SU-DHL-6 (cell line): ENCODE data around the gene COL12A1.

Experiments
- H2AFZ ChIP-seq: fragments of 200-600 bp; sonication (generic); 2 replicates; pipeline ENCODE4 v1.6.1; 2014; ENCODE audit warnings: low read depth, mild to moderate bottlenecking, moderate library complexity, mixed read lengths, antibody characterized with exemption, low read length; ENCODE audit not compliant: severe bottlenecking
- H3F3A ChIP-seq: fragments of 200-600 bp; shearing (Covaris generic); 2 replicates; pipeline ENCODE4 v1.6.0; 2016; ENCODE audit warnings: antibody characterized with exemption, mild to moderate bottlenecking; ENCODE audit not compliant: insufficient read depth
- H3K27ac ChIP-seq: fragments of 200-600 bp; sonication (generic); 2 replicates; pipeline ENCODE4 v1.5.1; 2016; ENCODE audit warnings: low read depth, mild to moderate bottlenecking, low read length, moderate library complexity, mixed read lengths
- H3K27me3 ChIP-seq: fragments of 200-600 bp; sonication (generic), shearing (Covaris generic); 2 replicates; pipeline ENCODE4 v1.6.0; 2014; ENCODE audit warnings: mild to moderate bottlenecking, low read length
- H3K36me3 ChIP-seq: fragments of 200-600 bp; sonication (generic); 2 replicates; pipeline ENCODE4 v1.6.1; 2014; ENCODE audit warnings: mild to moderate bottlenecking, low read length, mixed read lengths
- H3K4me2 ChIP-seq: fragments of 300-600, 200-600 bp; shearing (Covaris generic), sonication (generic); 2 replicates; pipeline ENCODE4 v1.6.0; 2014; ENCODE audit warnings: low read length, low read depth, mild to moderate bottlenecking; ENCODE audit not compliant: poor library complexity, severe bottlenecking
- H3K4me3 ChIP-seq: fragments of 200-600 bp; sonication (generic); 2 replicates; pipeline ENCODE4 v1.5.1; 2014; ENCODE audit warnings: antibody characterized with exemption, low read length, mild to moderate bottlenecking, mixed read lengths; ENCODE audit not compliant: insufficient read depth, poor library complexity, severe bottlenecking
- H3K79me2 ChIP-seq: fragments of 200-600 bp; sonication (generic); 2 replicates; pipeline ENCODE4 v1.6.1; 2014; ENCODE audit warnings: mild to moderate bottlenecking, low read length, moderate library complexity; ENCODE audit not compliant: insufficient read depth
- H3K9ac ChIP-seq: fragments of 200-600 bp; sonication (generic); 2 replicates; pipeline ENCODE4 v1.7.0; 2014; ENCODE audit warnings: mild to moderate bottlenecking, low read length
- H3K9me2 ChIP-seq: fragments of 200-600 bp; sonication (generic); replicated peaks from 2 replicates; pipeline ENCODE4 v1.6.1; 2014; ENCODE audit warnings: low read length; ENCODE audit not compliant: insufficient read depth
- H3K9me3 ChIP-seq: fragments of 200-600 bp; sonication (generic); 2 replicates; pipeline ENCODE4 v1.6.1; 2014; ENCODE audit warnings: low read length, mixed read lengths; ENCODE audit not compliant: insufficient read depth
- H4K20me1 ChIP-seq: fragments of 200-600 bp; sonication (generic); 2 replicates; pipeline ENCODE4 v1.6.1; 2014; ENCODE audit warnings: low read depth, mild to moderate bottlenecking, antibody characterized with exemption, low read length, moderate library complexity, mixed read lengths
- CTCF ChIP-seq: fragments of 200-600 bp; sonication (generic); IDR thresholded peaks from one replicate; pipeline ENCODE4 v1.5.1; 2017; ENCODE audit warnings: antibody characterized with exemption, mild to moderate bottlenecking, low read length, moderate library complexity; ENCODE audit not compliant: insufficient read depth, poor library complexity, severe bottlenecking
- EZH2phosphoT487 ChIP-seq: fragments of 200-600 bp; sonication (generic), shearing (Covaris generic); conservative IDR thresholded peaks from 2 replicates; pipeline ENCODE4 v1.6.1; 2018; ENCODE audit warnings: mild to moderate bottlenecking, antibody characterized with exemption, low read length, moderate library complexity, mixed read lengths

COL12A1 gene

GRCh38 chr6:75070244-75070643, 135.6 kb downstream of the COL12A1 start:
- Histone ChIP-seq H3K9me2 (no peaks in the 10 kb centered on the region), H3K9ac (no peak overlapping the region), H3K4me3 (no peak overlapping the region), H3K36me3 (no peaks in the 10 kb centered on the region), H3K79me2 (no peaks in the 10 kb centered on the region), H3K27ac (no peak overlapping the region), H3F3A (no peaks in the 10 kb centered on the region), H3K9me3 (no peaks in the 10 kb centered on the region), H3K27me3 (no peaks in the 10 kb centered on the region), H3K4me2 (no peak overlapping the region), H4K20me1 (no peaks in the 10 kb centered on the region), H2AFZ (no peak overlapping the region)
- TF ChIP-seq CTCF (no peak), EZH2phosphoT487 (no peak)

GRCh38 chr6:75065523-75065922, 140.3 kb downstream of the COL12A1 start:
- H3K27me3 ChIP-seq: no peaks in the 10 kb centered on the region
- no peaks in the 10 kb centered on the region for H4K20me1 ChIP-seq
- no peak overlapping the region for H3K27ac ChIP-seq
- H3K79me2 ChIP-seq: no peaks in the 10 kb centered on the region
- no peaks in the 10 kb centered on the region for H3F3A ChIP-seq
- H2AFZ ChIP-seq: no peak overlapping the region
- TF ChIP-seq EZH2phosphoT487 (no peak), CTCF (no peak)
- no peak overlapping the region for H3K9ac ChIP-seq
- H3K9me2 ChIP-seq: no peaks in the 10 kb centered on the region
- no peaks in the 10 kb centered on the region for H3K9me3 ChIP-seq
- no peaks in the 10 kb centered on the region for H3K36me3 ChIP-seq
- H3K4me2 ChIP-seq: no peak overlapping the region
- H3K4me3 ChIP-seq: no peak overlapping the region

GRCh38 chr6:75052491-75052890, 153.4 kb downstream of the COL12A1 start:
- TF ChIP-seq CTCF (no peak), EZH2phosphoT487 (no peak)
- no peak overlapping the region for H2AFZ ChIP-seq
- H3K27me3 ChIP-seq: no peaks in the 10 kb centered on the region
- H3K9ac ChIP-seq: no peak overlapping the region
- H3K4me2 ChIP-seq: no peak overlapping the region
- H3K9me2 ChIP-seq: no peaks in the 10 kb centered on the region
- no peaks in the 10 kb centered on the region for H3K79me2 ChIP-seq
- no peaks in the 10 kb centered on the region for H3K36me3 ChIP-seq
- H3K4me3 ChIP-seq: no peak overlapping the region
- no peaks in the 10 kb centered on the region for H3F3A ChIP-seq
- no peak overlapping the region for H3K27ac ChIP-seq
- no peaks in the 10 kb centered on the region for H3K9me3 ChIP-seq
- no peaks in the 10 kb centered on the region for H4K20me1 ChIP-seq
